Measurements from ENCODE around the gene ITGB2.
A peak's percentile ranks its signal among the peaks of the same experiment; 100 is the strongest.

ITGB2 gene

GRCh38 chr21:44948426-44949120 is 27.9 kb upstream of the ITGB2 start:
- H3K4me3 Mint-ChIP-seq, result no peak overlapping the region
- peaks cover 40% of the 10 kb centered on the region for H3K4me1 Mint-ChIP-seq
- no peak for ATAC-seq
- H3K9me3 Mint-ChIP-seq, result no peaks in the 10 kb centered on the region
- H3K27ac Mint-ChIP-seq, result no peak overlapping the region
- no peak for DNase-seq (ENCODE audit: low spot score in 2 of 2)
- peaks cover 34% of the 10 kb centered on the region for H3K36me3 Mint-ChIP-seq

- Mint-ChIP-seq H3K9me3 (no peaks in the 10 kb centered on the region), H3K36me3 (peaks cover 39% of the 10 kb centered on the region), H3K4me3 (no peak overlapping the region), H3K27ac (no peak overlapping the region), H3K4me1 (peaks cover 46% of the 10 kb centered on the region)
- DNase-seq (ENCODE audit: low spot score in 2 of 2) (no peak), ATAC-seq (no peak)
Observed at GRCh38 chr21:44947930-44948331, 27.2 kb upstream of the ITGB2 start.

- no peak overlapping the region for H3K27ac Mint-ChIP-seq
- no peaks in the 10 kb centered on the region for H3K9me3 Mint-ChIP-seq
- no peak overlapping the region for H3K4me3 Mint-ChIP-seq
- DNase-seq (ENCODE audit: low spot score in 2 of 2), result no peak
- H3K4me1 Mint-ChIP-seq, result peaks cover 47% of the 10 kb centered on the region
- no peak for ATAC-seq
- peaks cover 42% of the 10 kb centered on the region for H3K36me3 Mint-ChIP-seq
Observed at GRCh38 chr21:44947111-44947929, 26.6 kb upstream of the ITGB2 start.

GRCh38 chr21:44946254-44947041 is 25.7 kb upstream of the ITGB2 start:
- no peak for DNase-seq (ENCODE audit: low spot score in 2 of 2)
- H3K27ac Mint-ChIP-seq, result peak overlapping the region; percentile 40

GRCh38 chr21:44944596-44944995 is 23.9 kb upstream of the ITGB2 start:
- no peak for DNase-seq (ENCODE audit: low spot score in 2 of 2)
- Mint-ChIP-seq H3K27ac (no peak overlapping the region), H3K4me3 (no peak overlapping the region), H3K4me1 (peaks cover 64% of the 10 kb centered on the region), H3K36me3 (peaks cover 54% of the 10 kb centered on the region), H3K9me3 (no peaks in the 10 kb centered on the region)
- no peak for ATAC-seq

More at GRCh38 chr21:44946254-44947041, 25.7 kb upstream of the ITGB2 start:
- Mint-ChIP-seq H3K36me3 (peaks cover 45% of the 10 kb centered on the region), H3K4me1 (peaks cover 56% of the 10 kb centered on the region), H3K4me3 (no peak overlapping the region), H3K9me3 (no peaks in the 10 kb centered on the region)
- no peak for ATAC-seq

GRCh38 chr21:44943686-44944550 is 23.2 kb upstream of the ITGB2 start:
- DNase-seq (ENCODE audit: low spot score in 2 of 2) (no peak), ATAC-seq (no peak)
- Mint-ChIP-seq H3K4me3 (no peak overlapping the region), H3K27ac (no peak overlapping the region), H3K36me3 (peaks cover 54% of the 10 kb centered on the region), H3K4me1 (peaks cover 66% of the 10 kb centered on the region), H3K9me3 (no peaks in the 10 kb centered on the region)

- H3K4me3 Mint-ChIP-seq, result no peak overlapping the region
- H3K27ac Mint-ChIP-seq, result peak overlapping the region; percentile 75
- H3K9me3 Mint-ChIP-seq, result no peaks in the 10 kb centered on the region
- peaks cover 54% of the 10 kb centered on the region for H3K36me3 Mint-ChIP-seq
- peaks cover 70% of the 10 kb centered on the region for H3K4me1 Mint-ChIP-seq
- no peak for DNase-seq (ENCODE audit: low spot score in 2 of 2)
- no peak for ATAC-seq
Observed at GRCh38 chr21:44943005-44943685, 22.4 kb upstream of the ITGB2 start.

GRCh38 chr21:44942566-44942965 is 21.9 kb upstream of the ITGB2 start:
- Mint-ChIP-seq H3K4me3 (peak overlapping the region; percentile 84), H3K27ac (peak overlapping the region; percentile 75), H3K9me3 (no peaks in the 10 kb centered on the region), H3K36me3 (peaks cover 54% of the 10 kb centered on the region), H3K4me1 (peaks cover 66% of the 10 kb centered on the region)
- ATAC-seq (no peak), DNase-seq (ENCODE audit: low spot score in 2 of 2) (no peak)

- H3K36me3 Mint-ChIP-seq, result peaks cover 53% of the 10 kb centered on the region
- H3K4me1 Mint-ChIP-seq, result peaks cover 62% of the 10 kb centered on the region
- DNase-seq (ENCODE audit: low spot score in 2 of 2), result no peak
- no peaks in the 10 kb centered on the region for H3K9me3 Mint-ChIP-seq
- peak overlapping the region; percentile 66 for H3K27ac Mint-ChIP-seq
- ATAC-seq, result no peak
- H3K4me3 Mint-ChIP-seq, result peak overlapping the region; percentile 84
Observed at GRCh38 chr21:44941567-44941966, 20.9 kb upstream of the ITGB2 start.

- Mint-ChIP-seq H3K4me1 (peaks cover 54% of the 10 kb centered on the region), H3K27ac (peak overlapping the region; percentile 66), H3K36me3 (peaks cover 39% of the 10 kb centered on the region), H3K4me3 (peak overlapping the region; percentile 84), H3K9me3 (no peaks in the 10 kb centered on the region)
- ATAC-seq (peak; percentile 57), DNase-seq (ENCODE audit: low spot score in 2 of 2) (no peak)
Observed at GRCh38 chr21:44940116-44940631, 19.5 kb upstream of the ITGB2 start.

GRCh38 chr21:44939532-44940115 is 18.9 kb upstream of the ITGB2 start, which contains the start of gene SLX9:
Gene SLX9 (plus strand): TSS chr21:44940029. CDS start chr21:44940058, 29 bp downstream.
- Mint-ChIP-seq H3K4me3 (peak within 1 kb of the TSS; percentile 84), H3K4me1 (peaks cover 50% of the 10 kb centered on the region), H3K9me3 (no peaks in the 10 kb centered on the region), H3K36me3 (peaks cover 33% of the 10 kb centered on the region), H3K27ac (peak within 1 kb of the TSS; percentile 66)
- DNase-seq (ENCODE audit: low spot score in 2 of 2), result peak; percentile 77 to 89
- ATAC-seq, result peak; percentile 93

GRCh38 chr21:44938772-44939531 is 18.3 kb upstream of the ITGB2 start:
- Mint-ChIP-seq H3K36me3 (peaks cover 27% of the 10 kb centered on the region), H3K27ac (peak overlapping the region; percentile 66), H3K9me3 (no peaks in the 10 kb centered on the region), H3K4me3 (peak overlapping the region; percentile 84), H3K4me1 (peaks cover 43% of the 10 kb centered on the region)
- DNase-seq (ENCODE audit: low spot score in 2 of 2), result no peak
- no peak for ATAC-seq

- ATAC-seq, result no peak
- no peaks in the 10 kb centered on the region for H3K9me3 Mint-ChIP-seq
- DNase-seq (ENCODE audit: low spot score in 2 of 2), result no peak
- no peak overlapping the region for H3K4me3 Mint-ChIP-seq
- H3K4me1 Mint-ChIP-seq, result peaks cover 25% of the 10 kb centered on the region
- no peaks in the 10 kb centered on the region for H3K36me3 Mint-ChIP-seq
- no peak overlapping the region for H3K27ac Mint-ChIP-seq
Observed at GRCh38 chr21:44935533-44935927, 14.8 kb upstream of the ITGB2 start.
